ENCODE measurements around the gene SFTA2.
"Not testable (repeated sequence)": the region's sequence is repeated elsewhere in the genome, so short reads cannot be mapped to it uniquely, and the experiment has no call there.

The SFTA2 gene

GRCh38 chr6:30924040-30924627 lies 7.8 kb downstream of the SFTA2 start:
- not testable (repeated sequence) for H3K4me3 ChIP-seq (ENCODE audit: low read depth in 1 of 2, low read length in 2 of 2); H3K9me3 ChIP-seq (ENCODE audit: low read length); H3K27me3 ChIP-seq (ENCODE audit: control insufficient read depth in 1 of 2, insufficient read depth in 2 of 2, low read length in 2 of 2); H3K9ac ChIP-seq (ENCODE audit: low read length); H3K4me1 ChIP-seq (ENCODE audit: insufficient read depth, low read length); H3K27ac ChIP-seq (ENCODE audit: low read depth, low read length)
- peaks cover 54% of the 10 kb centered on the region for H3K36me3 ChIP-seq (ENCODE audit: insufficient read depth, low read length)

- Histone ChIP-seq H3K27me3 (ENCODE audit: control insufficient read depth in 1 of 2, insufficient read depth in 2 of 2, low read length in 2 of 2) (no peaks in the 10 kb centered on the region), H3K9ac (ENCODE audit: low read length) (no peak overlapping the region), H3K9me3 (ENCODE audit: low read length) (no peaks in the 10 kb centered on the region), H3K27ac (ENCODE audit: low read depth, low read length) (no peak overlapping the region), H3K4me1 (ENCODE audit: insufficient read depth, low read length) (no peaks in the 10 kb centered on the region), H3K36me3 (ENCODE audit: insufficient read depth, low read length) (peaks cover 67% of the 10 kb centered on the region), H3K4me3 (ENCODE audit: low read depth in 1 of 2, low read length in 2 of 2) (no peak overlapping the region)
Observed at GRCh38 chr6:30922447-30922852, 9.5 kb downstream of the SFTA2 start.

GRCh38 chr6:30918670-30919069 lies 13.3 kb downstream of the SFTA2 start:
- Histone ChIP-seq H3K9ac (ENCODE audit: low read length) (no peak overlapping the region), H3K27me3 (ENCODE audit: control insufficient read depth in 1 of 2, insufficient read depth in 2 of 2, low read length in 2 of 2) (no peaks in the 10 kb centered on the region), H3K4me3 (ENCODE audit: low read depth in 1 of 2, low read length in 2 of 2) (no peak overlapping the region), H3K27ac (ENCODE audit: low read depth, low read length) (no peak overlapping the region), H3K4me1 (ENCODE audit: insufficient read depth, low read length) (peaks cover 18% of the 10 kb centered on the region), H3K9me3 (ENCODE audit: low read length) (no peaks in the 10 kb centered on the region), H3K36me3 (ENCODE audit: insufficient read depth, low read length) (peaks cover 65% of the 10 kb centered on the region)

GRCh38 chr6:30917487-30917886 lies 14.5 kb downstream of the SFTA2 start:
- H3K9me3 ChIP-seq (ENCODE audit: low read length): no peaks in the 10 kb centered on the region
- peaks cover 56% of the 10 kb centered on the region for H3K36me3 ChIP-seq (ENCODE audit: insufficient read depth, low read length)
- H3K27me3 ChIP-seq (ENCODE audit: control insufficient read depth in 1 of 2, insufficient read depth in 2 of 2, low read length in 2 of 2): no peaks in the 10 kb centered on the region
- no peak overlapping the region for H3K9ac ChIP-seq (ENCODE audit: low read length)
- no peak overlapping the region for H3K27ac ChIP-seq (ENCODE audit: low read depth, low read length)
- no peak overlapping the region for H3K4me3 ChIP-seq (ENCODE audit: low read depth in 1 of 2, low read length in 2 of 2)
- H3K4me1 ChIP-seq (ENCODE audit: insufficient read depth, low read length): peaks cover 25% of the 10 kb centered on the region

GRCh38 chr6:30917041-30917440 lies 14.9 kb downstream of the SFTA2 start:
- H3K36me3 ChIP-seq (ENCODE audit: insufficient read depth, low read length): peaks cover 56% of the 10 kb centered on the region
- peaks cover 25% of the 10 kb centered on the region for H3K4me1 ChIP-seq (ENCODE audit: insufficient read depth, low read length)
- H3K27me3 ChIP-seq (ENCODE audit: control insufficient read depth in 1 of 2, insufficient read depth in 2 of 2, low read length in 2 of 2): no peaks in the 10 kb centered on the region
- no peak overlapping the region for H3K4me3 ChIP-seq (ENCODE audit: low read depth in 1 of 2, low read length in 2 of 2)
- no peak overlapping the region for H3K9ac ChIP-seq (ENCODE audit: low read length)
- H3K27ac ChIP-seq (ENCODE audit: low read depth, low read length): no peak overlapping the region
- no peaks in the 10 kb centered on the region for H3K9me3 ChIP-seq (ENCODE audit: low read length)

- Histone ChIP-seq H3K27me3 (ENCODE audit: control insufficient read depth in 1 of 2, insufficient read depth in 2 of 2, low read length in 2 of 2) (no peaks in the 10 kb centered on the region), H3K9me3 (ENCODE audit: low read length) (no peaks in the 10 kb centered on the region), H3K4me1 (ENCODE audit: insufficient read depth, low read length) (peaks cover 25% of the 10 kb centered on the region), H3K36me3 (ENCODE audit: insufficient read depth, low read length) (peaks cover 56% of the 10 kb centered on the region), H3K4me3 (ENCODE audit: low read depth in 1 of 2, low read length in 2 of 2) (no peak overlapping the region), H3K27ac (ENCODE audit: low read depth, low read length) (peak overlapping the region; percentile 87), H3K9ac (ENCODE audit: low read length) (peak overlapping the region; percentile 98)
Observed at GRCh38 chr6:30915591-30915946, 16.4 kb downstream of the SFTA2 start.

- no peaks in the 10 kb centered on the region for H3K9me3 ChIP-seq (ENCODE audit: low read length)
- peak overlapping the region; percentile 98 for H3K9ac ChIP-seq (ENCODE audit: low read length)
- peaks cover 25% of the 10 kb centered on the region for H3K4me1 ChIP-seq (ENCODE audit: insufficient read depth, low read length)
- H3K36me3 ChIP-seq (ENCODE audit: insufficient read depth, low read length): peaks cover 52% of the 10 kb centered on the region
- H3K4me3 ChIP-seq (ENCODE audit: low read depth in 1 of 2, low read length in 2 of 2): peak overlapping the region; percentile 52 to 91
- H3K27ac ChIP-seq (ENCODE audit: low read depth, low read length): peak overlapping the region; percentile 87
- no peaks in the 10 kb centered on the region for H3K27me3 ChIP-seq (ENCODE audit: control insufficient read depth in 1 of 2, insufficient read depth in 2 of 2, low read length in 2 of 2)
Observed at GRCh38 chr6:30914854-30915590, 16.9 kb downstream of the SFTA2 start.

GRCh38 chr6:30914076-30914853 lies 17.7 kb downstream of the SFTA2 start, which contains the start of gene VARS2:
Gene VARS2, plus strand, starts transcription at chr6:30914238. Its CDS starts 599 bp downstream, at chr6:30914837.
- Histone ChIP-seq H3K27me3 (ENCODE audit: control insufficient read depth in 1 of 2, insufficient read depth in 2 of 2, low read length in 2 of 2) (no peaks in the 10 kb centered on the region), H3K4me3 (ENCODE audit: low read depth in 1 of 2, low read length in 2 of 2) (peak within 1 kb of the TSS; percentile 52 to 91), H3K36me3 (ENCODE audit: insufficient read depth, low read length) (peaks cover 49% of the 10 kb centered on the region), H3K9ac (ENCODE audit: low read length) (peak within 1 kb of the TSS; percentile 98), H3K27ac (ENCODE audit: low read depth, low read length) (peak within 1 kb of the TSS; percentile 87), H3K4me1 (ENCODE audit: insufficient read depth, low read length) (peaks cover 26% of the 10 kb centered on the region), H3K9me3 (ENCODE audit: low read length) (no peaks in the 10 kb centered on the region)

- peak overlapping the region in 1 of 2 donors; percentile 59 for H3K4me3 ChIP-seq (ENCODE audit: low read depth in 1 of 2, low read length in 2 of 2)
- H3K36me3 ChIP-seq (ENCODE audit: insufficient read depth, low read length): peaks cover 46% of the 10 kb centered on the region
- H3K27me3 ChIP-seq (ENCODE audit: control insufficient read depth in 1 of 2, insufficient read depth in 2 of 2, low read length in 2 of 2): no peaks in the 10 kb centered on the region
- H3K27ac ChIP-seq (ENCODE audit: low read depth, low read length): peak overlapping the region; percentile 87
- peaks cover 32% of the 10 kb centered on the region for H3K4me1 ChIP-seq (ENCODE audit: insufficient read depth, low read length)
- H3K9me3 ChIP-seq (ENCODE audit: low read length): no peaks in the 10 kb centered on the region
- peak overlapping the region; percentile 39 for H3K9ac ChIP-seq (ENCODE audit: low read length)
Observed at GRCh38 chr6:30913721-30914075, 18.3 kb downstream of the SFTA2 start.

GRCh38 chr6:30912746-30913520 lies 19.0 kb downstream of the SFTA2 start:
- H3K36me3 ChIP-seq (ENCODE audit: insufficient read depth, low read length): peaks cover 41% of the 10 kb centered on the region
- peak overlapping the region in 1 of 2 donors; percentile 59 for H3K4me3 ChIP-seq (ENCODE audit: low read depth in 1 of 2, low read length in 2 of 2)
- peaks cover 35% of the 10 kb centered on the region for H3K4me1 ChIP-seq (ENCODE audit: insufficient read depth, low read length)
- H3K27me3 ChIP-seq (ENCODE audit: control insufficient read depth in 1 of 2, insufficient read depth in 2 of 2, low read length in 2 of 2): no peaks in the 10 kb centered on the region
- H3K27ac ChIP-seq (ENCODE audit: low read depth, low read length): peak overlapping the region; percentile 87
- no peaks in the 10 kb centered on the region for H3K9me3 ChIP-seq (ENCODE audit: low read length)
- H3K9ac ChIP-seq (ENCODE audit: low read length): peak overlapping the region; percentile 39

GRCh38 chr6:30910473-30910872 lies 21.5 kb downstream of the SFTA2 start:
- H3K9ac ChIP-seq (ENCODE audit: low read length); H3K4me3 ChIP-seq (ENCODE audit: low read depth in 1 of 2, low read length in 2 of 2); H3K27ac ChIP-seq (ENCODE audit: low read depth, low read length); H3K27me3 ChIP-seq (ENCODE audit: control insufficient read depth in 1 of 2, insufficient read depth in 2 of 2, low read length in 2 of 2); H3K9me3 ChIP-seq (ENCODE audit: low read length): not testable (repeated sequence)
- Histone ChIP-seq H3K4me1 (ENCODE audit: insufficient read depth, low read length) (peaks cover 29% of the 10 kb centered on the region), H3K36me3 (ENCODE audit: insufficient read depth, low read length) (peaks cover 26% of the 10 kb centered on the region)

Data from muscle layer of colon (tissue), 2 donors.